Pancreas (tissue), 10 donors: ENCODE data around the gene PRKCA. TPM values are rescaled to one million over a fixed set of nuclear protein-coding genes. Genes with fewer than 3 reads are reported as not detected.

Source experiments
- ATAC-seq, 4 donors: fragments of 200-7000 bp; cut with Tn5 transposase; one replicate each; pipeline versions ENCODE4 v1.8.0 to v1.9.1; 2020; ENCODE audit warnings: mild to moderate bottlenecking in 4 of 4, moderate library complexity in 4 of 4
- DNase-seq, 6 donors: peaks; one replicate each; pipeline ENCODE4 v3.0.0-alpha.2; 2020
- FAIRE-seq: peaks from 2 replicates; lab custom pipeline; 2012; peaks lifted over from hg19 to GRCh38; lab: Jason Lieb, UNC
- H3K27ac ChIP-seq, 4 donors: fragments of 200-600 bp; sonication (generic); 1 replicate in 3 of 4; 2 replicates in 1 of 4; pipeline versions ENCODE4 v1.5.0 to v1.8.0; 2020
- H3K27me3 ChIP-seq, 4 donors: fragments of 200-600 bp; one replicate each; pipeline ENCODE4 v1.8.0; 2021
- H3K36me3 ChIP-seq, 3 donors: fragments of 200-600 bp; sonication (generic) in 1 of 3; one replicate each; pipeline versions ENCODE4 v1.5.0 to v1.8.0; 2020 to 2021
- H3K4me1 ChIP-seq, 3 donors: fragments of 200-600 bp; one replicate each; pipeline ENCODE4 v1.8.0; 2021
- H3K4me3 ChIP-seq, 4 donors: fragments of 200-600 bp; sonication (generic) in 2 of 4; one replicate each; pipeline versions ENCODE4 v1.5.0 to v1.8.0; 2020 to 2021
- H3K9me3 ChIP-seq, 4 donors: fragments of 200-600 bp; one replicate each; pipeline ENCODE4 v1.8.0; 2021
- CTCF ChIP-seq, 4 donors: fragments of 200-600 bp; sonication (generic) in 3 of 4; IDR thresholded peaks; one replicate each; pipeline versions ENCODE4 v1.5.0 to v1.8.0; 2021; ENCODE audit warnings: antibody characterized with exemption in 4 of 4
- WGBS, 2 donors: extraction: QIAGEN DNeasy Blood & Tissue Kit; methylation state at CpG; one replicate each; pipeline ENCODE4 v1.1.7; 2013; 5-methylcytosine and 5-hydroxymethylcytosine counted together
- intact Hi-C, 3 donors: fragments of 100-400 bp; cut with DNase I; formaldehyde crosslinking; loops; one replicate each; pipeline versions ENCODE4 v1.11.1 to v1.14.2; 2022
- polyA plus RNA-seq, 2 donors: library from polyadenylated mRNA; stranded (reverse); fragments of 200-250 nt; gene quantifications; one replicate each; pipeline ENCODE4 v1.2.3, GENCODE V29; 2013
- total RNA-seq, 6 donors: library from RNA; stranded (reverse); fragmentation: NEBNext Ultra II Directional in 4 of 6; extraction: Animal tissue kit (Norgen Biotek cat#: 25700) in 4 of 6; gene quantifications; one replicate each; pipeline versions ENCODE4 v1.2.1 to v1.2.4, GENCODE V29; 2021 to 2023
- donor health status: healthy with polysubstance abuse.
- donor health status: DM: no; HTN: no; CAD: no; lungs with moderate emphysema.
- donor health status: DM: no; HTN: no; CAD: no.
- donor health status: control.
- donor health status: control.
- donor health status: Bipolar disorder and iron deficiency.
- donor health status: DM: yes; HTN: yes; CAD: no.
- donor health status: DM: no; HTN: no; CAD: no.
- donor health status: DM: no; HTN: no; CAD: no.
- donor health status: DM: yes; HTN: yes; CAD: no.

PRKCA gene
- total and polyA plus RNA-seq, 8 donors, result 3.5 to 22.3 (median 10.2) TPM

- TF ChIP-seq CTCF (IDR thresholded peaks at IDR 0.05), result no peak
- intact Hi-C loops, result loop anchor here in 1 of 3 donors (10.0 kb wide), 1 partner anchor 328 kb away; no protein-coding TSS in a partner anchor
- WGBS, 2 donors, result 70 to 75% methylated on average over 4 of the region's 4 CpGs
- H3K4me3 ChIP-seq, result no peak overlapping the region
- no peak for FAIRE-seq
- no peak for ATAC-seq
- no peaks in the 10 kb centered on the region for H3K4me1 ChIP-seq
- no peaks in the 10 kb centered on the region for H3K36me3 ChIP-seq
- no peaks in the 10 kb centered on the region for H3K27me3 ChIP-seq
- no peak for DNase-seq
- H3K27ac ChIP-seq, result no peak overlapping the region
- no peaks in the 10 kb centered on the region for H3K9me3 ChIP-seq
Observed at GRCh38 chr17:66573078-66573477, 270.7 kb downstream of the PRKCA start.

DNA sequence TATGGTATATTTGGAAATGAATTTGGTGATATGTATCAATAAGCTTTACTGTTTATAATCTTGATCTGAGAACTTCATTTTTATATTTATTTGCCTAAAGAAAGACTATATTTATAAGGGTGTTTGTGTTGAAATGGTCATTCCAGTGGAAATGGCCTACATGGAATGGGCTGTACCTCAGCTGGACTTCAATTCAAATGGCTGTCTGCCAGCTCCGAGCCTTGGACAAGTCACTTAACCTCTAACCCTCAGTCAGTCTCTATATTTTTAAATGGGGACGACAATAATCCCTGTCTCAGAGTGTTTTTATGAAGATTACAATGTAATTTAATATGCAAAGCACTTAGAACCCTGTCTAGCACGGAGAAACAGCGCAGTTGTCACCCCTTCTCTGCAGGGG is 271.7 kb downstream of the PRKCA start:
- no peak overlapping the region for H3K4me3 ChIP-seq
- H3K4me1 ChIP-seq, result no peaks in the 10 kb centered on the region
- DNase-seq (no peak), FAIRE-seq (no peak), ATAC-seq (no peak)
- H3K27ac ChIP-seq, result no peak overlapping the region
- intact Hi-C loops, result loop anchor here in 1 of 3 donors (10.0 kb wide), 1 partner anchor 329 kb away; no protein-coding TSS in a partner anchor
- 68 to 69% methylated on average over 4 of the region's 4 CpGs for WGBS, 2 donors
- no peaks in the 10 kb centered on the region for H3K9me3 ChIP-seq
- no peaks in the 10 kb centered on the region for H3K27me3 ChIP-seq
- TF ChIP-seq CTCF (IDR thresholded peaks at IDR 0.05), result no peak
- H3K36me3 ChIP-seq, result no peaks in the 10 kb centered on the region

GRCh38 chr17:66576473-66576872 is 274.1 kb downstream of the PRKCA start:
- no peak for TF ChIP-seq CTCF (IDR thresholded peaks at IDR 0.05)
- H3K4me1 ChIP-seq, result no peaks in the 10 kb centered on the region
- FAIRE-seq (no peak), DNase-seq (no peak), ATAC-seq (no peak)
- H3K27ac ChIP-seq, result no peak overlapping the region
- WGBS, 2 donors, result 75 to 85% methylated on average over 6 of the region's 6 CpGs
- no peaks in the 10 kb centered on the region for H3K36me3 ChIP-seq
- H3K27me3 ChIP-seq, result no peaks in the 10 kb centered on the region
- intact Hi-C loops, result loop anchor here in 1 of 3 donors (10.0 kb wide), 1 partner anchor 332 kb away; no protein-coding TSS in a partner anchor
- no peaks in the 10 kb centered on the region for H3K9me3 ChIP-seq
- H3K4me3 ChIP-seq, result no peak overlapping the region

GRCh38 chr17:66577041-66577440 is 274.6 kb downstream of the PRKCA start:
- no peak for ATAC-seq
- DNase-seq, result no peak
- no peaks in the 10 kb centered on the region for H3K9me3 ChIP-seq
- H3K36me3 ChIP-seq, result no peaks in the 10 kb centered on the region
- H3K27me3 ChIP-seq, result no peaks in the 10 kb centered on the region
- WGBS, 2 donors, result 85 to 96% methylated on average over 8 of the region's 8 CpGs
- H3K4me1 ChIP-seq, result no peaks in the 10 kb centered on the region
- intact Hi-C loops, result loop anchor here in 1 of 3 donors (10.0 kb wide), 1 partner anchor 332 kb away; no protein-coding TSS in a partner anchor
- no peak for TF ChIP-seq CTCF (IDR thresholded peaks at IDR 0.05)
- H3K4me3 ChIP-seq, result no peak overlapping the region
- H3K27ac ChIP-seq, result no peak overlapping the region
- FAIRE-seq, result no peak

GRCh38 chr17:66578781-66579489 is 276.5 kb downstream of the PRKCA start:
- no peak for FAIRE-seq
- ATAC-seq, result no peak
- intact Hi-C loops, result loop anchor here in 1 of 3 donors (10.0 kb wide), 1 partner anchor 334 kb away; no protein-coding TSS in a partner anchor
- Histone ChIP-seq H3K4me1 (peaks cover 0 to 13% (median 8%) of the 10 kb centered on the region in 3 donors), H3K4me3 (no peak overlapping the region), H3K36me3 (no peaks in the 10 kb centered on the region), H3K27ac (no peak overlapping the region), H3K27me3 (no peaks in the 10 kb centered on the region), H3K9me3 (no peaks in the 10 kb centered on the region)
- no peak for TF ChIP-seq CTCF (IDR thresholded peaks at IDR 0.05)
- 84 to 85% methylated on average over 22 of the region's 22 CpGs for WGBS, 2 donors
- DNase-seq, result no peak
